ENCODE measurements around the gene KCNIP1. TPM values are rescaled to one million over a fixed set of nuclear protein-coding genes. Genes with fewer than 3 reads are reported as not detected.

KCNIP1 gene
- polyA plus RNA-seq, 1 of the 3 experiments (the other 2 are of a cell fraction): 1.3 TPM

- H3K27ac ChIP-seq (ENCODE audit: low read depth in 2 of 2, low read length in 1 of 2): no peak overlapping the region
- no peak overlapping the region for H3K4me3 ChIP-seq (ENCODE audit: low read depth in 2 of 2, low read length in 1 of 2)
- WGBS (ENCODE audit: low lambda C conversion rate): 47% methylated on average over 1 of the region's 2 CpGs
- H2AFZ ChIP-seq (ENCODE audit: low read depth): no peak overlapping the region
- no peaks in the 10 kb centered on the region for H3K9me2 ChIP-seq
- no peak for DNase-seq
- H3K4me2 ChIP-seq: no peak overlapping the region
- CTCF ChIA-PET: interaction anchor here (1.7 kb wide), 1 partner anchor 131 kb away, joined by 4 read pairs; no protein-coding TSS in a partner anchor
- no peak overlapping the region for H3K9ac ChIP-seq
- no peaks in the 10 kb centered on the region; a peak in 1 of 4 replicates for H3K4me1 ChIP-seq (ENCODE audit: control insufficient read depth in 1 of 2, insufficient read depth in 2 of 2, low read depth in 1 of 2, low read length in 1 of 2)
- H3F3A ChIP-seq (replicated peaks; ENCODE audit: insufficient read depth): no peaks in the 10 kb centered on the region
- no peaks in the 10 kb centered on the region for H3K9me3 ChIP-seq
- POLR2A ChIA-PET: no interaction called here
- TF ChIP-seq ZBTB33 (IDR thresholded peaks at IDR 0.05; ENCODE audit: borderline replicate concordance, low read depth) (no peak), PBX3 (IDR thresholded peaks at IDR 0.05) (no peak), RXRA (IDR thresholded peaks at IDR 0.05; ENCODE audit: borderline replicate concordance, low read depth) (no peak), EP300 (IDR thresholded peaks at IDR 0.05; ENCODE audit: borderline replicate concordance in 1 of 2, low read depth in 1 of 2, low read length in 1 of 2) (no peak), MEF2A (IDR thresholded peaks at IDR 0.05; ENCODE audit: borderline replicate concordance, low read depth) (no peak), GABPA (IDR thresholded peaks at IDR 0.05; ENCODE audit: low read depth) (no peak), REST (IDR thresholded peaks at IDR 0.05; ENCODE audit: low read depth, low read length) (no peak), CTCF (IDR thresholded peaks at IDR 0.05) (no peak), SIN3A (IDR thresholded peaks at IDR 0.05; ENCODE audit: borderline replicate concordance, low read depth, low read length) (no peak), YY1 (IDR thresholded peaks at IDR 0.05; ENCODE audit: low read depth) (no peak), MAX (IDR thresholded peaks at IDR 0.05; ENCODE audit: low read depth) (no peak), FOXM1 (IDR thresholded peaks at IDR 0.05; ENCODE audit: low read depth) (no peak)
- H4K20me1 ChIP-seq (ENCODE audit: insufficient read depth): no peaks in the 10 kb centered on the region
- no peaks in the 10 kb centered on the region for H3K79me2 ChIP-seq (ENCODE audit: insufficient read depth)
- H3K36me3 ChIP-seq (replicated peaks in 1 of 2; ENCODE audit: control insufficient read depth in 1 of 2, insufficient read depth in 2 of 2, low read length in 1 of 2): no peaks in the 10 kb centered on the region
- no peaks in the 10 kb centered on the region; the same call in 1 of the 2 replicates for H3K27me3 ChIP-seq (ENCODE audit: insufficient read depth)
Observed at GRCh38 chr5:170501931-170502330, 1.9 kb upstream of the KCNIP1 start.

All from SK-N-SH (cell line).